ENCODE results near the gene GALM. TPM values are rescaled to one million over a fixed set of nuclear protein-coding genes. Genes with fewer than 3 reads are reported as not detected.

Gene GALM
- total and polyA plus RNA-seq, 2 donors (not counting 3 experiments of a cell fraction or from before 2014, with no cell fraction given), result 4.8 to 6.1 TPM

GRCh38 chr2:38622210-38622609 lies 43.7 kb upstream of the GALM start:
- Histone ChIP-seq H3K9me1 (replicated peaks; ENCODE audit: control insufficient read depth, extremely low read depth, insufficient read depth, low read length) (no peaks in the 10 kb centered on the region), H3K9ac (replicated peaks; ENCODE audit: extremely low read depth, insufficient read depth, low read length) (no peak overlapping the region), H3K27ac (ENCODE audit: insufficient read depth, low read depth, low read length) (no peak overlapping the region), H4K20me1 (replicated peaks; ENCODE audit: control insufficient read depth, extremely low read depth, insufficient read depth, low read length) (no peaks in the 10 kb centered on the region), H2AFZ (ENCODE audit: low read depth, low read length) (no peak overlapping the region), H3K79me2 (ENCODE audit: control insufficient read depth, insufficient read depth, low read length) (no peaks in the 10 kb centered on the region), H3K4me1 (ENCODE audit: control insufficient read depth, extremely low read depth, insufficient read depth, low read length) (no peaks in the 10 kb centered on the region), H3K36me3 (ENCODE audit: control insufficient read depth in 2 of 2, extremely low read depth in 1 of 2, insufficient read depth in 2 of 2, low read length in 2 of 2) (no peaks in the 10 kb centered on the region), H3K4me2 (ENCODE audit: insufficient read depth, low read length) (no peak overlapping the region), H3K27me3 (ENCODE audit: control insufficient read depth in 2 of 2, insufficient read depth in 2 of 2, low read length in 2 of 2) (peaks cover 2 to 6% of the 10 kb centered on the region in 2 experiments), H3K4me3 (replicated peaks in 1 of 3; ENCODE audit: insufficient read depth in 1 of 3, low read depth in 1 of 3, low read length in 3 of 3) (no peak overlapping the region), H3K9me3 (replicated peaks; ENCODE audit: control insufficient read depth, insufficient read depth, low read length) (no peaks in the 10 kb centered on the region)
- CTCF ChIA-PET, result no interaction called here
- TF ChIP-seq EZH2 (IDR thresholded peaks at IDR 0.05; ENCODE audit: borderline replicate concordance, low read depth, low read length, severe bottlenecking), result no peak
- no peak for TF ChIP-seq JUN (IDR thresholded peaks at IDR 0.05; ENCODE audit: borderline replicate concordance, insufficient read depth, insufficient read length, low read depth)
- POLR2A ChIA-PET, result no interaction called here
- no TSS peak for BruUV-seq (replicated peaks)
- intact Hi-C loops (cut with micrococcal nuclease) (no loop called here), dilution Hi-C loops (cut with MboI; ENCODE audit: extremely low pct_ligation_motif_present, low sequenced_read_pairs) (no loop called here)
- no peak for DNase-seq (ENCODE audit: low read depth, low spot score)
- no peak for FAIRE-seq

- intact Hi-C loops (cut with micrococcal nuclease) (no loop called here), dilution Hi-C loops (cut with MboI; ENCODE audit: extremely low pct_ligation_motif_present, low sequenced_read_pairs) (no loop called here)
- FAIRE-seq (no peak), DNase-seq (ENCODE audit: low read depth, low spot score) (no peak)
- Histone ChIP-seq H2AFZ (ENCODE audit: low read depth, low read length) (no peak overlapping the region), H3K4me3 (replicated peaks in 1 of 3; ENCODE audit: insufficient read depth in 1 of 3, low read depth in 1 of 3, low read length in 3 of 3) (no peak overlapping the region), H3K9ac (replicated peaks; ENCODE audit: extremely low read depth, insufficient read depth, low read length) (no peak overlapping the region), H3K79me2 (ENCODE audit: control insufficient read depth, insufficient read depth, low read length) (no peaks in the 10 kb centered on the region), H3K27me3 (ENCODE audit: control insufficient read depth in 2 of 2, insufficient read depth in 2 of 2, low read length in 2 of 2) (peaks cover 3% of the 10 kb centered on the region in 2 experiments), H3K4me1 (ENCODE audit: control insufficient read depth, extremely low read depth, insufficient read depth, low read length) (no peaks in the 10 kb centered on the region), H3K36me3 (ENCODE audit: control insufficient read depth in 2 of 2, extremely low read depth in 1 of 2, insufficient read depth in 2 of 2, low read length in 2 of 2) (no peaks in the 10 kb centered on the region), H4K20me1 (replicated peaks; ENCODE audit: control insufficient read depth, extremely low read depth, insufficient read depth, low read length) (no peaks in the 10 kb centered on the region), H3K4me2 (ENCODE audit: insufficient read depth, low read length) (no peak overlapping the region), H3K9me1 (replicated peaks; ENCODE audit: control insufficient read depth, extremely low read depth, insufficient read depth, low read length) (no peaks in the 10 kb centered on the region), H3K9me3 (replicated peaks; ENCODE audit: control insufficient read depth, insufficient read depth, low read length) (no peaks in the 10 kb centered on the region), H3K27ac (ENCODE audit: insufficient read depth, low read depth, low read length) (no peak overlapping the region)
- no peak for TF ChIP-seq FOS (IDR thresholded peaks at IDR 0.05; ENCODE audit: borderline replicate concordance, insufficient read depth, low read length)
- no peak for TF ChIP-seq CTCF (IDR thresholded peaks at IDR 0.05; ENCODE audit: extremely low read depth in 1 of 2, insufficient read depth in 1 of 2, low read depth in 1 of 2, low read length in 2 of 2)
- TF ChIP-seq GATA2 (IDR thresholded peaks at IDR 0.05; ENCODE audit: insufficient read depth, insufficient read length, low read depth, low read length), result no peak
- TF ChIP-seq JUN (IDR thresholded peaks at IDR 0.05; ENCODE audit: borderline replicate concordance, insufficient read depth, insufficient read length, low read depth), result no peak
- no peak for TF ChIP-seq MYC (IDR thresholded peaks at IDR 0.05; ENCODE audit: low read depth, low read length)
- TF ChIP-seq EZH2 (IDR thresholded peaks at IDR 0.05; ENCODE audit: borderline replicate concordance, low read depth, low read length, severe bottlenecking), result no peak
- no peak for TF ChIP-seq POLR2AphosphoS5 (IDR thresholded peaks at IDR 0.05; ENCODE audit: insufficient read depth, low read depth, low read length)
- POLR2A ChIA-PET, result no interaction called here
- CTCF ChIA-PET, result interaction anchor here (0.7 to 2.0 kb wide), 6 partner anchors 8 to 161 kb away, joined by 3 to 7 read pairs (median 3); no protein-coding TSS in a partner anchor
- no TSS peak for BruUV-seq (replicated peaks)
Observed at GRCh38 chr2:38626326-38627035, 39.4 kb upstream of the GALM start.

All from endothelial cell of umbilical vein (primary cell).